T-helper 9 cell (primary cell): ENCODE measurements around the gene RDH5.

Experiments
- DNase-seq: peaks from one replicate; pipeline ENCODE4 v3.0.0-alpha.2; 2020
- total RNA-seq, 2 donors: gene quantifications; one replicate each; lab custom pipeline; 2026; lab: John Stamatoyannopoulos, UW

The RDH5 gene
- 0.72 to 4.7 reads per million in 2 donors for total RNA-seq

- DNase-seq: no peak
Measured at GRCh38 chr12:55720071-55720564, at the start of gene RDH5. Gene RDH5, plus strand, starts transcription at chr12:55720393. Its CDS starts 792 bp downstream, at chr12:55721185.

GRCh38 chr12:55671746-55672145 lies 48.4 kb upstream of the RDH5 start:
- DNase-seq: no peak

GRCh38 chr12:55673638-55674037 lies 46.6 kb upstream of the RDH5 start:
- no peak for DNase-seq

GRCh38 chr12:55675666-55676065 lies 44.5 kb upstream of the RDH5 start:
- DNase-seq: no peak

- no peak for DNase-seq
Measured at GRCh38 chr12:55676707-55677106, 43.5 kb upstream of the RDH5 start.

- DNase-seq: no peak
Measured at GRCh38 chr12:55679691-55680090, 40.5 kb upstream of the RDH5 start.

GRCh38 chr12:55681142-55682077 lies 38.8 kb upstream of the RDH5 start:
- no peak for DNase-seq

- no peak for DNase-seq
Measured at GRCh38 chr12:55682087-55682796, 38.0 kb upstream of the RDH5 start.

- no peak for DNase-seq
Measured at GRCh38 chr12:55683676-55684075, 36.5 kb upstream of the RDH5 start.

- DNase-seq: no peak
Measured at GRCh38 chr12:55684761-55685370, 35.3 kb upstream of the RDH5 start.

GRCh38 chr12:55685671-55686070 lies 34.5 kb upstream of the RDH5 start:
- no peak for DNase-seq

- DNase-seq: no peak
Measured at GRCh38 chr12:55686366-55687010, 33.7 kb upstream of the RDH5 start.

- DNase-seq: no peak
Measured at GRCh38 chr12:55687746-55688145, 32.4 kb upstream of the RDH5 start.

GRCh38 chr12:55688716-55689655 lies 31.2 kb upstream of the RDH5 start:
- DNase-seq: no peak

- no peak for DNase-seq
Measured at GRCh38 chr12:55692631-55693322, 27.4 kb upstream of the RDH5 start.

- DNase-seq: no peak
Measured at GRCh38 chr12:55693323-55694187, 26.6 kb upstream of the RDH5 start.

GRCh38 chr12:55694188-55694515 lies 26.0 kb upstream of the RDH5 start:
- DNase-seq: no peak

GRCh38 chr12:55694651-55695050 lies 25.5 kb upstream of the RDH5 start:
- DNase-seq: no peak

- DNase-seq: no peak
Measured at GRCh38 chr12:55695349-55695748, 24.8 kb upstream of the RDH5 start.

- no peak for DNase-seq
Measured at GRCh38 chr12:55696141-55696540, 24.1 kb upstream of the RDH5 start.
